Endothelial cell of umbilical vein (primary cell): ENCODE results near the gene ATP11C.

Experiments
- POLR2A ChIP-seq: IDR thresholded peaks from 2 replicates; pipeline ENCODE4 v1.6.1; 2012; ENCODE audit warnings: low read depth, mild to moderate bottlenecking, control low read depth, low read length
- TF ChIP-seq, protein P1 (sequence below), 2 donors: IDR thresholded peaks; 1 replicate in 1 of 2; 2 replicates in 1 of 2; pipeline ENCODE4 v1.5.1; 2011; ENCODE audit warnings: low read length in 2 of 2, mild to moderate bottlenecking in 2 of 2, moderate library complexity in 2 of 2, control low read depth in 1 of 2, inconsistent platforms in 1 of 2, low read depth in 1 of 2; ENCODE audit not compliant: insufficient read depth in 1 of 2; ENCODE audit errors: extremely low read depth in 1 of 2
- TF ChIP-seq, protein P2 (sequence below): IDR thresholded peaks from 2 replicates; pipeline ENCODE4 v1.6.1; 2011; ENCODE audit not compliant: insufficient read depth, insufficient read length

DNA sequence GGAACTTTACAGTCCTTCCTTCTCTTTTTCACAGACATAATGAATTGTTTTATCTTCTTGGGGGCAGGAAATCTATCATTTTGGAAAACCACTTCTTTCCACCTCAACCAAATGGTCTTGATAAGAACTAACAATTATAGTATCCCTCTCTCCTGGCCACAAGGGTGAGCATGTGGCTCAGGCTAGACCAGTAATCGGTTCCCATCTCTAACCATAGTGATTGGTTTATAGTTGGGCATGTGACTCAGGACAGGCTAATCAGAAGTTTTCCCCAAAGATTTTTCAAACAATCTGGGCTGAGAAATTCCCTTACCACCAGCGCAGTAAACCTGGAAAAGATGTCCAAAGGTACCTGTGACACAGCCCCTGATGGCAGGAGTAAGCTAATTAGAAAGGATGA, 36.4 kb upstream of the ATP11C start:
- TF ChIP-seq, protein P1, sequence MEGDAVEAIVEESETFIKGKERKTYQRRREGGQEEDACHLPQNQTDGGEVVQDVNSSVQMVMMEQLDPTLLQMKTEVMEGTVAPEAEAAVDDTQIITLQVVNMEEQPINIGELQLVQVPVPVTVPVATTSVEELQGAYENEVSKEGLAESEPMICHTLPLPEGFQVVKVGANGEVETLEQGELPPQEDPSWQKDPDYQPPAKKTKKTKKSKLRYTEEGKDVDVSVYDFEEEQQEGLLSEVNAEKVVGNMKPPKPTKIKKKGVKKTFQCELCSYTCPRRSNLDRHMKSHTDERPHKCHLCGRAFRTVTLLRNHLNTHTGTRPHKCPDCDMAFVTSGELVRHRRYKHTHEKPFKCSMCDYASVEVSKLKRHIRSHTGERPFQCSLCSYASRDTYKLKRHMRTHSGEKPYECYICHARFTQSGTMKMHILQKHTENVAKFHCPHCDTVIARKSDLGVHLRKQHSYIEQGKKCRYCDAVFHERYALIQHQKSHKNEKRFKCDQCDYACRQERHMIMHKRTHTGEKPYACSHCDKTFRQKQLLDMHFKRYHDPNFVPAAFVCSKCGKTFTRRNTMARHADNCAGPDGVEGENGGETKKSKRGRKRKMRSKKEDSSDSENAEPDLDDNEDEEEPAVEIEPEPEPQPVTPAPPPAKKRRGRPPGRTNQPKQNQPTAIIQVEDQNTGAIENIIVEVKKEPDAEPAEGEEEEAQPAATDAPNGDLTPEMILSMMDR (IDR thresholded peaks at IDR 0.05; ENCODE audit: extremely low read depth in 1 of 2, insufficient read depth in 1 of 2, low read depth in 1 of 2, low read length in 2 of 2) = no peak
- no peak for TF ChIP-seq POLR2A
- TF ChIP-seq, protein P2, sequence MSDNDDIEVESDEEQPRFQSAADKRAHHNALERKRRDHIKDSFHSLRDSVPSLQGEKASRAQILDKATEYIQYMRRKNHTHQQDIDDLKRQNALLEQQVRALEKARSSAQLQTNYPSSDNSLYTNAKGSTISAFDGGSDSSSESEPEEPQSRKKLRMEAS = no peak
